Daoy (cell line): ENCODE data around the gene TSPEAR. TPM values are rescaled to one million over a fixed set of nuclear protein-coding genes. Genes with fewer than 3 reads are reported as not detected.
"Not testable (repeated sequence)": the region's sequence is repeated elsewhere in the genome, so short reads cannot be mapped to it uniquely, and the experiment has no call there.

Source experiments
- DNase-seq: peaks from one replicate; pipeline ENCODE4 v3.0.0-alpha.2; 2015; ENCODE audit warnings: low read depth
- total RNA-seq: library from RNA; depleted of rRNA; stranded (reverse); fragments of >200 nt; shearing (Covaris generic); gene quantifications from 2 replicates; pipeline ENCODE4 v1.2.3, GENCODE V29; 2014

TSPEAR gene
- total RNA-seq, 1 experiment from 2014 or later: not detected

- no peak for DNase-seq
Measured at GRCh38 chr21:44684077-44684476, 27.3 kb downstream of the TSPEAR start.

- no peak for DNase-seq
Measured at GRCh38 chr21:44682580-44683151, 28.7 kb downstream of the TSPEAR start.

- DNase-seq: no peak
Measured at GRCh38 chr21:44681861-44682579, 29.4 kb downstream of the TSPEAR start, which contains the start of gene KRTAP12-1. KRTAP12-1 (minus strand) TSS chr21:44682163; CDS start chr21:44682123, 40 bp downstream.

GRCh38 chr21:44681152-44681551 is 30.2 kb downstream of the TSPEAR start:
- no peak for DNase-seq

- no peak for DNase-seq
Measured at GRCh38 chr21:44677881-44678280, 33.5 kb downstream of the TSPEAR start.

- DNase-seq: no peak
Measured at GRCh38 chr21:44671911-44672310, 39.5 kb downstream of the TSPEAR start.

GRCh38 chr21:44670642-44671432 is 40.5 kb downstream of the TSPEAR start:
- DNase-seq: no peak

GRCh38 chr21:44667612-44668011 is 43.8 kb downstream of the TSPEAR start:
- DNase-seq: no peak

- DNase-seq: no peak
Measured at GRCh38 chr21:44666401-44667320, 44.7 kb downstream of the TSPEAR start, which contains the start of gene KRTAP12-2. KRTAP12-2 (minus strand) TSS chr21:44666927; CDS start chr21:44666886, 41 bp downstream.

GRCh38 chr21:44664691-44665090 is 46.7 kb downstream of the TSPEAR start:
- DNase-seq: no peak

- DNase-seq: not testable (repeated sequence)
Measured at GRCh38 chr21:44661567-44661966, 49.8 kb downstream of the TSPEAR start.

- DNase-seq: peak; percentile 65
Measured at GRCh38 chr21:44658913-44659595, 52.3 kb downstream of the TSPEAR start.

- DNase-seq: no peak
Measured at GRCh38 chr21:44658541-44658910, 52.8 kb downstream of the TSPEAR start.

- DNase-seq: no peak
Measured at GRCh38 chr21:44657635-44658540, 53.5 kb downstream of the TSPEAR start, which contains the start of gene KRTAP12-3. KRTAP12-3 (plus strand) TSS chr21:44657932; CDS start chr21:44657980, 48 bp downstream.

GRCh38 chr21:44656868-44657267 is 54.5 kb downstream of the TSPEAR start:
- no peak for DNase-seq

GRCh38 chr21:44654576-44655175 is 56.7 kb downstream of the TSPEAR start, which contains the start of gene KRTAP12-4:
KRTAP12-4 (minus strand) TSS chr21:44654659; CDS start chr21:44654614, 45 bp downstream.
- DNase-seq: no peak

GRCh38 chr21:44653656-44654575 is 57.5 kb downstream of the TSPEAR start:
- no peak for DNase-seq

- DNase-seq: no peak
Measured at GRCh38 chr21:44653123-44653522, 58.2 kb downstream of the TSPEAR start.
